ENCODE results near the gene GPR62.

GPR62 gene

GRCh38 chr3:51929420-51930003 lies 25.7 kb upstream of the GPR62 start:
- no peak for DNase-seq (ENCODE audit: low read depth)
- no peak overlapping the region for H3K4me3 ChIP-seq (ENCODE audit: low read depth, low read length)
- TF ChIP-seq CTCF (IDR thresholded peaks at IDR 0.05; ENCODE audit: control insufficient read depth, extremely low read depth, insufficient read depth): no peak

- no peak for DNase-seq (ENCODE audit: low read depth)
- H3K4me3 ChIP-seq (ENCODE audit: low read depth, low read length): no peak overlapping the region
- no peak for TF ChIP-seq CTCF (IDR thresholded peaks at IDR 0.05; ENCODE audit: control insufficient read depth, extremely low read depth, insufficient read depth)
Measured at GRCh38 chr3:51930439-51930838, 24.7 kb upstream of the GPR62 start.

- TF ChIP-seq CTCF (IDR thresholded peaks at IDR 0.05; ENCODE audit: control insufficient read depth, extremely low read depth, insufficient read depth): no peak
- no peak overlapping the region for H3K4me3 ChIP-seq (ENCODE audit: low read depth, low read length)
- no peak for DNase-seq (ENCODE audit: low read depth)
Measured at GRCh38 chr3:51931756-51932155, 23.4 kb upstream of the GPR62 start.

- TF ChIP-seq CTCF (IDR thresholded peaks at IDR 0.05; ENCODE audit: control insufficient read depth, extremely low read depth, insufficient read depth): no peak
- no peak for DNase-seq (ENCODE audit: low read depth)
- no peak overlapping the region for H3K4me3 ChIP-seq (ENCODE audit: low read depth, low read length)
Measured at GRCh38 chr3:51932471-51933370, 22.5 kb upstream of the GPR62 start.

- H3K4me3 ChIP-seq (ENCODE audit: low read depth, low read length): no peak overlapping the region
- no peak for DNase-seq (ENCODE audit: low read depth)
- no peak for TF ChIP-seq CTCF (IDR thresholded peaks at IDR 0.05; ENCODE audit: control insufficient read depth, extremely low read depth, insufficient read depth)
Measured at GRCh38 chr3:51933471-51934138, 21.6 kb upstream of the GPR62 start.

GRCh38 chr3:51934139-51934850 lies 20.9 kb upstream of the GPR62 start:
- no peak overlapping the region for H3K4me3 ChIP-seq (ENCODE audit: low read depth, low read length)
- DNase-seq (ENCODE audit: low read depth): no peak
- no peak for TF ChIP-seq CTCF (IDR thresholded peaks at IDR 0.05; ENCODE audit: control insufficient read depth, extremely low read depth, insufficient read depth)

Measured in LNCaP clone FGC (cell line).